Left cardiac atrium (tissue), 4 donors: Measurements from ENCODE around the gene FBXL17. TPM values are rescaled to one million over a fixed set of nuclear protein-coding genes. Genes with fewer than 3 reads are reported as not detected.

Experiments
- ATAC-seq, 2 donors: fragments of 200-7000 bp; cut with Tn5 transposase; one replicate each; pipeline ENCODE4 v1.9.1; 2020; ENCODE audit warnings: mild to moderate bottlenecking in 2 of 2, moderate library complexity in 2 of 2
- DNase-seq: peaks from one replicate; pipeline ENCODE4 v3.0.0-alpha.2; 2020
- intact Hi-C, 2 donors: fragments of 100-400 bp; cut with DNase I; formaldehyde crosslinking; loops; one replicate each; pipeline versions ENCODE4 v1.14.1 to v1.15.1; 2022 to 2023
- total RNA-seq, 2 donors: library from RNA; stranded (reverse); fragmentation: NEBNext Ultra II Directional; extraction: Animal tissue kit (Norgen Biotek cat#: 25700); gene quantifications; one replicate each; pipeline ENCODE4 v1.2.1, GENCODE V29; 2021
- donor health status: DM: no; HTN: yes; CAD: no.
- donor health status: DM: no; HTN: yes; CAD: no; lungs with severe emphysema.
- donor health status: DM: yes; HTN: yes; CAD: no.
- donor health status: Dilated cardiomyopathy.

Gene FBXL17
- total RNA-seq, 2 donors from 2014 or later, result 25.0 to 32.9 TPM

DNA sequence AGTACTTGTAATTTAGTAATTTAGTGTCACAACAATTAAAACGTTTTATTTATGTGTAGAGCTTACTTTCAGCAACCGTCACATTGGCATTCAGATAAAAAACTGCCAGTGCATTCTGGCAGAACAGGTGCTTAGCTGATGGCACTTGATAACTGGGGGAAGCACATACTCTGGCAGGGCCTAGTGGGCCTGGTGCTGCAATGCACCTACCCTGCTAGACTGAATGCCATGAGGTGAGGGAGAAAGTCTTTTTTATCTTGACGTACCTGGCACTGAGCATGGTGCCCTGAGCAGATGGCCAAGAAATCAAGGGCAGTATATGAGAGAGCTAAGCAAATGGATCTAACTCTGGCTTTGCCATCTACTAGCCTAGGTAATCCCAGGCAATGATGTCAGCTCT lies 430.6 kb downstream of the FBXL17 start:
- no peak for DNase-seq
- intact Hi-C loops, result no loop called here
- no peak for ATAC-seq

DNA sequence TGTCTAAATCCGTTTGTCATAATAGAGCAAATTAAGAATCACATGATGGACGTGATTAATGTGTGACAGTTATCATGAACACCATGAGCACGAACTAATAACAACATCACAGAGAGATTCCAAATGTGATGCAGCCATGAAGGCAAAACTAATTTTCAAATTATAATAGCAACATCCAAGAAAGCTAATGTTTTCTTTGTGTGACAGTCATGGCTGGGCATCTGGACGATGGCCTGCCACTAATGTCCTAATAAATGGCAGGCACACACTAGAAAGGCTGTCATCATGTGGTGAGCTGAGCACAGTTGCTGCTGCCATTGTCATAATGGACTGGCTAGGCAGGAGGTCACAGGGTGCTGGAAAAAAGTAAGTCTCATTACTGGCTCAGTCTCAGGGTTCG lies 431.1 kb downstream of the FBXL17 start:
- ATAC-seq (no peak), DNase-seq (no peak)
- intact Hi-C loops, result no loop called here

DNA sequence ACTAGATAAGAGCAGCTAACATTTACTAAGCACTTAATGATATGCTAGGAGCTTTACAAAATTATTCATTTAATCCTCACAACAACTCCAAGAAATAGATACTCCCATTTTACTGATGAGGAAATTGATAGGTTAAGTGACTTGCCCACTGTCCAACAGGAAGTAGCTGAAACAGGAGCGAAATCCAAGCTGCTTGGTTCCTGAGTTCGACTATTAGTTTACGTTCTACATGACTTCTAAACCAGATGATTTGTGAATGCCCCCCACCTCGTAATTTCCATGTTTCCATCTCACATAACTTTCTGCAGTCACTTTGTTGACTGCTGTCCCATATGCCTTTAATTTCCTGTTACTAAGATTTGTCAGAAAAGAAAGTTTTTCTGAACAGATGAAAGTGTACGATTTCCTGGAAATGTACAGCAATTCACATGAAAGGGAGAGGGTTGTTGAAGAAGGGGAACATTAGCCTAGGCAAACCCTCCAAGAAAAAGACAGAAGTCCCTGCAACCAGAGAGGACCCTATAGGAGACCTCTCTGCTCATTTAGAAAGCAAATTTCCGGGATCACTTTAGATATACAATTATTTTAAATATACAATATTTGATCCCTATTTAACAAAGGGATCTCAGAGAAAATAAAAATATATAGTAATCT lies 432.1 kb downstream of the FBXL17 start:
- DNase-seq (no peak), ATAC-seq (no peak)
- intact Hi-C loops, result no loop called here

DNA sequence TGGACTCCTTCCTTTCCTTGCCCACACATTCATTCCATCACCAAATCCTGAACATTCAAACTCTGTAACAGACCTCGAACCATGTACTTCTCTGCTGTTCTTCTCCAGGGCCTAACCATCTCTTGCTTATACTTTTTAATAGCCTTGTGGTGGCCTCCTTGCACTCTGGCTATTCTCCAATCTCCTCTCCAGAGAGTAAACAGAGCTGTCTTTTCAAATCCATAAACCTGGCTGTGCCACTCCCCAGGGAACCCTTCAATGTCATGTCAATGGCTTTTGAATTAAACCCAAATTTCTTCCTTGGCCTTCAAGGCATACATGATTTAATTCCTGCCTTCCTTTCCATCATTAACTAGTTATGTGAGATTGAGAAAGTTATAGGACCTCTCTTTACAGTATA lies 433.5 kb downstream of the FBXL17 start:
- DNase-seq (no peak), ATAC-seq (no peak)
- intact Hi-C loops, result no loop called here

DNA sequence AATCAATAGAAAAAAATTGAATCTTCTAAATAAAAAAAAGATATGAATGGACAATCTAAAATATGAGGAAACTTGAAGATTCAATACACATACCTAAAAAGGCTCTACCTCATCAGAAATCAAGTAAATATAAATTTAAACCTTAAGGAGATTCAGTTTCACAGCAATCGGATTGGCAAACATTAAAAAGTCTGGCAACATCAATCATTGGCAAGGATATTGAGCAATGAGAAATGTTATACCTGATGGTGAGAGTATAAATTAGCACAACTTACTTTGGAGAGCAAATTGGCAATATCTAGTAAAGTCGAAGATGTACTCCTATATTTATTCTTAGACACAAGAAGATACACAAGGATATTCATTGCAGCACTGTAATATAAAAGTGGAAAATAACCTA lies 436.8 kb downstream of the FBXL17 start:
- intact Hi-C loops, result no loop called here
- ATAC-seq, result no peak
- no peak for DNase-seq

DNA sequence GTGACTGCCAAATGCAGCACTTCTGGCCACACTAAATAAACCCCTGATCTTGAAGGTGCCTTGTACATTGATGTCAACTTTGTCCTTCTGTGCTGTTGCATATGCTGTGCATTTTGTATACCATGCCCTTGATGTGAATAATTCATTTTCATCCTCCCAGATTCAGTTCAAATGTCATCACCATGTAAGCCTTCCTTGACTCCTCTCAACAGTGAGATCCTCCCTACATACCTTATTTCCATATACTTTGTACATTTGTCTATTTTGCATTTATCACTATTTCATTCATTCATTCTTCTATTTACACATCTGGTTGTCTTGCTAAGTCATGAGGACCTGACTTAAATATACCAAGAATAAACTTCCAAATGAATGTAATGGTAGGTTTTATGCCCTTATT lies 438.0 kb downstream of the FBXL17 start:
- DNase-seq (no peak), ATAC-seq (no peak)
- intact Hi-C loops, result no loop called here

DNA sequence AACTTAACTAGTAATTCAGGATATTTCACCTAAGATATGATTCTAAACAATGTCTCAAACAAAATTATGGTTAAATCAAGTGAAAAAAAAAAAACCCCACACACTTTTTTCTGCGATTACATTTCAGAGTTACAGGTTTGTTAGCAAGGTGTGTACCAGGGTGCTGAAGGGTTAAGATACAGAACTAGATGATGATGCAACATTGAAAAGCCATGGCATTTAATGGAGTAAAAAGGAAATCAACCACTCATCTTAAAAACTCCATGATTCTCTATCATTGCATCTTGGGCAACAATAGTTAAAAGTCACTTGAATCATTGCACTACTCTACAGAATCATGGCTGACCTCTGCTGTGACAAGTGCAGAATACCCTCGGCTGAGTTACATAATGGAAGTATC lies 440.9 kb downstream of the FBXL17 start:
- no peak for ATAC-seq
- DNase-seq, result no peak
- intact Hi-C loops, result no loop called here

DNA sequence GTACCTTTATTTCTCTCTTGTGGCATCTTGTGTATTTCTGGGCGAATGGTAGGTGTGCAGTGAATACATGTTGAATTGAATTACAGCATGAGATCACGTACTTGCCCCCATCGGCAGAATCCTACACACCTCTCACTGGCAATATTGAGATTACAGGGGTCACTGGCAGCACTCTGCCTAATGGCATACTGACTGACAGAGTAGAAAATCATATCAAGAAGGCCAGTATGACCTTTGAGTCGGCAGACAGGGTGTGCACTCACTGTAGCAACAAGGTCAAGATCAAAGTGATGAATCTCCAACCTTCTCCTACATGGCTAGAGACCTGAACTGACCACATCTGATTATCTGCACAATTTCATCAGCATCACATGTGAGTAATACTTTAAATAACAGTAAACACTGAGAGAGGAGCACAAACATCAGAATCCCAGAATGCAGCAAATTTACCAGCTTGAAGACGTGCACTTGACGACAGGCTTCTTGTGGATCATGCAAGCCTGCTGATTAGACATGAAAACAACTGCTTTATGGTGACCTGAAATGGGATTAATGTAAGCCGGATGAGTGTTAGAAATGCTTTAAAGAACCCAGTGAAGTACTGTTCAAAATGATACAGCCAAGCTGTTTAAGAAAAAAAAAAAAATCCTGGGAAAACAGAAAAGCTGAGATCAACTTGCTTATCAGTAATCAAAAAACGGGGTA lies 444.1 kb downstream of the FBXL17 start:
- intact Hi-C loops, result no loop called here
- ATAC-seq (peak in 1 of 2 donors; percentile 26), DNase-seq (no peak)

DNA sequence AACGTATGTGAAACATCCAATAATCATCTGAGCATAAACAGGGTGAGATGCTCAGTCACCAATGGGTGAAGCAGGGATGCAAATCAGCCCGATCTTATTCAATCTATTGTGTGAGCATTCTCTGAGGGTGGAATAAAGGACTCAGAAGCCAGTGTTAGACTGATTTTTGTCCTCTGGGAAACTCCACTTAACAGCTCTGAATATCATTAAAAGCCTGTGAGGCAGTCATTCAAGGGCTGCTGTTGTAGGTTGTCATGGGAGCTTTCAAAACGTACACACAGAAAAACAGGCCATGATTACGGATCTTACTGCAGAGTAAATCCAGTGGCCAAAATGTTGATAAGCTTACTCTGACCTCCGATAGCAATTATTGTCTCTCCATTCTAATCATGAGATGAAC lies 444.7 kb downstream of the FBXL17 start:
- peak in 1 of 2 donors; percentile 25 for ATAC-seq
- no peak for DNase-seq
- intact Hi-C loops, result no loop called here

DNA sequence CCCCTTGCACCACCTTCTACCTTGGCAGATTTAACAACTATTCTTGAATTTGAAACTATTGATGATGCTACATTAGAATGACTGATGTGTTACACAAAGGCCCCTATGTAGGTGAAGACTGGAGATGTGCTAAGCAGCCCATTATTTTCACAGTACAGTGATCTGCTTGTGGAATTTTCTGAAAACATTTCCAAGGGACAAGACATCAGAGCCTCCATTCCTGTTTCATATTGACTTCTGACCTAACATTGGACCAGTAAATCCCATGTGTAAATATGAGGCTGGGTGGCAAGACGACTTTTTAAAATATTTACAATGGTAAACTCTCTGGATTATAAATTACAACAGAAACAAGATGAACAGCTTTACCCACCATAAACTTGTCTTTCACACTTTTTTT lies 445.4 kb downstream of the FBXL17 start:
- ATAC-seq, result no peak
- intact Hi-C loops, result no loop called here
- DNase-seq, result no peak

DNA sequence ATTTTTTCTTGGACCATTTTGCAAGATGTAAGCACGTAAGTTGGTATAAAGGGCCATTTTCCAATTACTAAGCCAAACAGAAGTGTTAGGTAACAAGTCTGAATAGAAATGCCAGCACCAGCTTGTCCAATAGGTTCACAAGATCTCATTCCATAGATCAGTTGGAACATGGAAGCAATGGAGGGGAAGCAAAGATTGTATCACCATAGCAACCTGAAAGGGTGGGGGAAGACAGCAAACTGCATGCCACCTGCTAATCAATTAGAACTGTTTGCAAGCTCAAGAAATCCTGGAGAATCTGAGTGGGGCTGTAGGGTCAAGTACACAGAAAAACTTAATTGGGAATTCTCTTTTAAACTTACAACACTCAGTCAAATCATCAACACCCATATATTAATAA lies 446.3 kb downstream of the FBXL17 start:
- ATAC-seq, result no peak
- intact Hi-C loops, result no loop called here

DNA sequence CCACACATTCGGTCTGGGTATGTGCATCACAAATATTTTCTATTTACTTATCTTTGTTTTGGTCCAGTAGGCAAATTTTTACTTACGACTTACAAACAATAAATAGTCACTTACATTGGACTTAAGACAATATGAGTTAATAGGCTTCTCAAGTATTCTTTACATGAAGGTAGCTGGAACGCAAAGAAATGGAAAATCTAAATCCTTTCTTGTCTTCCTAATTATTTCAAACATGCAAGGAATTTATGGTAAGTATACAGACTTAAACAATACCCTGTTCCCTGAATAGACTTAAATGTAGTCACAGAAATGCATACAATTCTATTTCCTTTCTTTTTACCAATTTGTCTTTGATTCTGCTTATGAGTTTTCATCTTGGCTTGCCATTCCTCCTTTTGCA lies 448.6 kb downstream of the FBXL17 start:
- intact Hi-C loops, result no loop called here
- ATAC-seq (no peak), DNase-seq (no peak)

More for the DNA sequence above, 446.3 kb downstream of the FBXL17 start:
- no peak for DNase-seq

DNA sequence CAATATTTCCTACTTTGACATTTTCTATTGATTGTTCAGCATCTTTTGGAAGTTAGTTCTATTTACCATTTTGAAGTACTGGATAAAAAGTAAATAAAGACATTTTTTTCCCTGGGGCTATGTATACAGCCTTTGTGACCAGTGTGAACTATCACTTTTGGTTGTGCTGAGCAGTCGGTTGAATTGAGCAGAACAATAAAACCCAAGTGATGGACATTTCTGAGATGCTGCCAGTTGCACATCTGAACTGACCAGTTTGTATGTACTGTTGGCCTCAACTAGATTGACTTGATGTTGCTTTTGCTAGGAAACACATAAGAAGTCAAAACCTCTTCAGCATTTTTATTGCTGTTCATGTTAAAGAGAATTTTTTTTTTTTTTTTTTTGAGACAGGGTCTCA lies 451.0 kb downstream of the FBXL17 start:
- no peak for ATAC-seq
- DNase-seq, result no peak
- intact Hi-C loops, result no loop called here

DNA sequence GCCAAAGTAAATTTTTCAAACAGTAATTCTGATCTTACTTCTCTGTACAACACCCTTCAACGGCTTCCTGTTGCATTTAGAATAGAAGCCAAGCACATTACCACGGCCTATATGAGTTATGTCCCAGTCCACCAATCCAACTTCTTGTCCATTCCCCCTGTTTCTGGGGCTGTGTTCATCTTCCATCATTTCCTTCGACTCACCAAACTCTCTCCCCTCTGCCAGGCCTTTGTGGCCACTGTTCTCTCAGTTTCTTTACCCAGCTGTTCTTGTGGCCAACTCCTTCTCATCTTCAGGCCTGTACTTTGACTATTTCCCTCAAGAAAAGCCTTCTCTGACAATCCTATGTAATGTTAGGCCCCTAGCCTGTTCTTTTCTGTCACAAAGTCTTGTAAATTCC lies 451.8 kb downstream of the FBXL17 start:
- DNase-seq, result no peak
- intact Hi-C loops, result no loop called here
- ATAC-seq, result no peak

DNA sequence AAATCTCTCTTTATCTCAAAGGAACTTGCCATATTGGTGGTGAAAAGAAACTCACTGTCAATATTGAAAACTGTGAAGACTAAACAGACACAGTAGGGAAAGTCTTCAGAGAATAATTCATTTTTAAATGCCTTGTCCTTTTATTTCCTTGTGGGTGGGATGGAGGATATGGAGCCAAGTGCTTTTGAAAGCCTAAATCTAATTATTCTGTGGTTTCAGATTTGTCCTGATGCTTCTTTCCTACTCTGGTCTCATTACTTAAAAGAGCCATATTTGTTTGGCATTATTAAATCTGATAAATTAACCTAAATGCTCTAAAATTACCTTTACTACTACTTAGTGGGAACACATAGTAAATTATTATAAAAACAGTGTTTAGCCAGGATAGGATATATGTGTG lies 452.8 kb downstream of the FBXL17 start:
- ATAC-seq (no peak), DNase-seq (no peak)
- intact Hi-C loops, result no loop called here

DNA sequence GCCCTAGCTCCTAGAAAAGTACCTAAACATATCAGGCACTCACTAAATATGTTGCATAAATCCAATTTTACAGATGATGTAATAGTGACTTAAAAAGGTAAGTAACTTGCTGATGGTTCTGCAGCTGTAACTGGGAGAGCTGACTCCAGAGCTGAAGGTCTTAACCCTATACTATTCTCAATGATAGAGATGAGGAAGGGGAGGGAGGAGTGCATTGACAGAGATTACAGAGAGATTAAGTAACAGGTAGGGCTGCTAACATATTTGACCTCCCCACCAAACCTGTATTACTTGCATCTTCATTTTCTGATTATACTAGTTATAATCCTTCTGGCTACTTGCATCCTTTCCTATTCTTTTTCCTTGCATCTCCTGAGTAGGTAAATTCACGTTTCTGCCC lies 455.8 kb downstream of the FBXL17 start:
- ATAC-seq (no peak), DNase-seq (no peak)
- intact Hi-C loops, result no loop called here

DNA sequence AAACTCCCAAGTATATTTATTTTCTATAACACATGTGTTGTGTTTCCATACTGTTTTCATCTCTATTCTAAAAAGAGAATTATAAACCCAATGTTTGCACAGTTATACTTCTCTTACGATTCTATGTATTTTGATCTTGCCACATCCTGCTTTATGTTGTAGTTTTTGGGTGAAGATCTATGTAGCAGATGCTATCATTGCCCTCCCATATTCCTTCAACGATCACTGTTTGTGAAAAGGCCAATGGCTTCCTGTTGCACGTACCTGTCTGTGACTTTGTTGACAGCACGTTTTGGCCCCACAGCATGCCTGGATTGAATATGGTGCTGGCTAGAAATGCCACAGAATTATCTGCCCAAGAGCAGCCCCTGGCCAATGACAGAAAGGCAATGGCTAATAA lies 456.7 kb downstream of the FBXL17 start:
- ATAC-seq (no peak), DNase-seq (no peak)
- intact Hi-C loops, result no loop called here

DNA sequence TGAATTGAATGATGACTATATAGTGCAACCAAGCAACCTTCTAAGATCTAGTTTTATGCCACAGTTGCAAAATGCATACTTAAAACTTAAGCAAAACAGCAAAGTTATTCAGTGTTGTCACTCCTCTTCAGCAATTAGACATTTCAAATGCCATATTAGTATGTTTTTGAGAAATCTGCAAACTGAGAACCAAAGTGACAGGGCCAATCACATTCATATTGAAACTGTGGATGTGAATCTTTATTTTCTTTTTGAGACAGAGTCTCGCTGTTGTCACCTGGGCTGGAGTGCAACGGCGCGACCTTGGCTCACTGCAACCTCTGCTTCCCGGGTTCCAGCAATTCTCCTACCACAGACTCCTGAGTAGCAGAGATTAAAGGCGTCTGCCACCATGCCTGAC lies 461.9 kb downstream of the FBXL17 start:
- no peak for ATAC-seq

DNA sequence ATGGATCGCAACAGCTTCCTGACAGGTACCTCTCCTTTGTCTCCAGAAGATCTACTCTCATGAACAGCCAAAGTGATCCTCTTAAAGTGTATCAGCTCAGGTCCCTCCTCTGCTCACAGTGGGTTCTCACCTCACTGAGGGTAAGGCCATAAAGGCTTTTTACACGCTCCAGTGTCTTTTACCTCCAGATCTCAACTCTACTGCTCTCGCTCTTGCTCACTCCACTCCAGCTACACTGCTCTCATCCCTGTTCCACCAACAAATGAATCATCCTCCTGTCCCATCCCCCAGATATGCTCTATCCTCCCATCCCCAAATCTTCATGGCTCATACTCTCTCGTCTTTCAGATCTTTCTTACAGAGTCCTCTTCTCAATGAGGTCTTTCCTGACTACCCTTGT lies 462.5 kb downstream of the FBXL17 start:
- no peak for ATAC-seq
- no peak for DNase-seq
- intact Hi-C loops, result no loop called here

More for the DNA sequence above, 461.9 kb downstream of the FBXL17 start:
- no peak for DNase-seq
- intact Hi-C loops, result no loop called here

DNA sequence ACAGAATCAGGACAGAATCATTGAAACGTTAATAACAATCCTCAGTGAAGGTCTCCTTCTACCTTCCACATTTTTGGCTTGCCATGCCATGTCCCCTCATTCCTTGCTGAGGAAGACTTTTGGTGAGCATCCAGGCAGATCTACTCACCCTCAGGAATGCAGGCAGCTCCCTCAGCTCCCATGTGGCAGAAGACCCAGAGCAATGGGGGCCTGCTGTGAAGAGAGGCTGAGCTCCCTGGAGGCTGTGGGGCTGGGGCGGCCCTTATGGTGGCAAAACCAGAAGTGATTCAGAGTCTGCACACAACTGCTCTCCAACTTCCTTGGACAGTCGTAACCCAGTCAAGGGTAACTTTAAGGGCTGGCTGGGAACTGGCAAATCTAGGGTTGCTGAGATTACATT lies 463.9 kb downstream of the FBXL17 start:
- ATAC-seq, result peak in 1 of 2 donors; percentile 14
- intact Hi-C loops, result no loop called here
- no peak for DNase-seq
